Measurements from ENCODE around the gene TEX50.
"Not testable (repeated sequence)": the region's sequence is repeated elsewhere in the genome, so short reads cannot be mapped to it uniquely, and the experiment has no call there.

Gene TEX50, protein sequence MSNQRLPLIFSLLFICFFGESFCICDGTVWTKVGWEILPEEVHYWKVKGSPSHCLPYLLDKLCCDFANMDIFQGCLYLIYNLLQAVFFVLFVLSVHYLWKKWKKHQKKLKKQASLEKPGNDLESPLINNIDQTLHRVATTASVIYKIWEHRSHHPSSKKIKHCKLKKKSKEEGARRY

DNA sequence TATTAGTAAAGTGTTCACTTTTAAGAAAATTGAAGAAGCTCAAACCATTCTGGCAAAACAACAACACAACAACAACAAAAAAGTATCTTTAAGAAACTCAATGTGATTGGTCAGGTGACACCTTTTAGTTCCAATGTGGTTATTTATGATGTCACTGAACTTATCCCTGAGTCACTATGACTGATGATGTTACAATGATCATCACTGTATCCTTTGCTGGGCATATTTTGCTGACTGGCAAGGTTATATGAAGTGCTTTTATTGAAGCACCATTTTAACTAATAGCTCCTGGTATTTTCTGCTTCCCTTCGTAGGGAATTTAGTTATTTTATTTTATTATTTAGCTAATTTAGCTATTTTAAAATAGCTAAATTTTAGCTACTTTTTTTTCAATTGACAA is at the start of gene TEX50:
TEX50 (plus strand) TSS at position 223 of the 400 bp plus-strand sequence. CDS start 184 bp downstream, outside the sequence.
- Histone ChIP-seq H3K4me3 (ENCODE audit: low read depth in 1 of 2, low read length in 2 of 2) (no peak within 1 kb of the TSS), H3K36me3 (ENCODE audit: insufficient read depth, low read length) (no peaks in the 10 kb centered on the region), H3K9me3 (ENCODE audit: low read length) (no peaks in the 10 kb centered on the region), H3K27me3 (ENCODE audit: control insufficient read depth in 1 of 2, insufficient read depth in 2 of 2, low read length in 2 of 2) (no peaks in the 10 kb centered on the region), H3K27ac (ENCODE audit: low read depth, low read length) (no peak within 1 kb of the TSS), H3K9ac (ENCODE audit: low read length) (no peak within 1 kb of the TSS), H3K4me1 (ENCODE audit: insufficient read depth, low read length) (no peaks in the 10 kb centered on the region)

DNA sequence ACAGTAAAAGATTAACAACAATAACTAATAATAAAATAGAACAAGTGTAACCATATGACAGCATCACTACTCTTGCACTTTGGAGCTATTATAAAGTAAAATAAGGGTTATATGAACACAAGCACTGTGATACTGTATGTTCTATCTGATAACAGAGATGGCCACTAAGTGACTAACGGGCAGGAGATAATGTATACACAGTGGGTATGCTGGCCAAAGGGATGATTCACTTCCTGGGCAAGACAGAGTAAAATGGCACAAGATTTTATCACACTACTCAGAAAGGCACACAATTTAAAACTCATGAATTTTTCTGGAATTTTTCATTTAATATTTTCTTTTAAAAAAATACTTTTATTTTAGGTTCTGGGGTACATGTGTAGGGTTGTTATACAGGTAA is 44.6 kb upstream of the TEX50 start:
- no peaks in the 10 kb centered on the region for H3K9me3 ChIP-seq (ENCODE audit: low read length)
- no peaks in the 10 kb centered on the region for H3K36me3 ChIP-seq (ENCODE audit: insufficient read depth, low read length)
- no peak overlapping the region for H3K9ac ChIP-seq (ENCODE audit: low read length)
- no peaks in the 10 kb centered on the region for H3K27me3 ChIP-seq (ENCODE audit: control insufficient read depth in 1 of 2, insufficient read depth in 2 of 2, low read length in 2 of 2)
- H3K4me3 ChIP-seq (ENCODE audit: low read depth in 1 of 2, low read length in 2 of 2): no peak overlapping the region
- H3K4me1 ChIP-seq (ENCODE audit: insufficient read depth, low read length): no peaks in the 10 kb centered on the region
- H3K27ac ChIP-seq (ENCODE audit: low read depth, low read length): no peak overlapping the region

DNA sequence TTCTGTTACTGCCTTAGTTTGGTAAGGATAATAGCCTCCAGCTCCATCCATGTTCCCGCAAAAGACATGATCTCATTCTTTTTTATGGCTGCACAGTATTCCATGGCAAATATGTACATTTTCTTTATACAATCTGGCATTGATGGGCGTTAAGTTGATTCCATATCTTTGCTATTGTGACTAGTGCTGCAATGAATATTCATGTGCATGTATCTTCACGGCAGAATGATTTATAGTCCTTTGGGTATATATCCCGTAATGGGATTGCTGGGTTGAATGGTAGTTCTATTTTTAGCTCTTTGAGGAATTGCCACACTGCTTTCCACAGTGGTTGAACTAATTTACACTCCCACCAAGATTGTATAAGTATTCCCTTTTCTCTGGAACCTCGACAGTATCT is 44.0 kb upstream of the TEX50 start:
- H3K36me3 ChIP-seq (ENCODE audit: insufficient read depth, low read length); H3K9ac ChIP-seq (ENCODE audit: low read length); H3K9me3 ChIP-seq (ENCODE audit: low read length); H3K27ac ChIP-seq (ENCODE audit: low read depth, low read length); H3K4me1 ChIP-seq (ENCODE audit: insufficient read depth, low read length); H3K4me3 ChIP-seq (ENCODE audit: low read depth in 1 of 2, low read length in 2 of 2); H3K27me3 ChIP-seq (ENCODE audit: control insufficient read depth in 1 of 2, insufficient read depth in 2 of 2, low read length in 2 of 2): not testable (repeated sequence)

DNA sequence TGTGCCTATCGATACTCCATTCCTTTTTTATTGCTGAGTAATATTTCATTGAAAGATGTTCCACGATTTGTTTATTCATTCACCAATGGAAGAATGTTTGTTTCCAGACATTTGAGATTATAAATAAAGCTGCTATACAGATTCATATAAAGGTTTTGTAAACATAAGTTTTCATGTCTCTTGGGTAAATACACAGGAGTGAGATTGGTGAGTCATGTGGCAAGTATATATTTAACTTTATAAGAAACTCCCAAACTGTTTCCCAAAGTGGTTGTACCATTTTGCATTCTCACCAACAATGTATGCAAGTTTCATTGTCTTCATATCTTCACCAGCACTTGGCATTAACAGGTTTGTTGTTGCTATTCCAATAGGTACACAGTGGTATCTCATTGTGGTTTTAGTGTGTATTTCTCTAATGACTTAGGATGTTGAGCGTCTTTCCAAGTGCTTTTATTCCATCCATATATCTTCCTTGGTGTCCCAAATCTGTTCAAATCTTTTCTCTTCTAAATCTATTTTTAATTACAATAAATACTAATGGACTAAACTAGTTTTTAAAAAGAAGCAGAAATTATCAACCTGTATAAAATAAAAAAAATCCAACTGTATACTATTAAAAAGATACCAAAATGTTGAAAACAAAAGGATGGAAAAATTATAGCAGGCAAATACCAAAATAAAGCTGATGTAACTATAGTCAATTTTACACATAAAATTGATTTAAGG is 38.9 kb upstream of the TEX50 start:
- no peaks in the 10 kb centered on the region for H3K36me3 ChIP-seq (ENCODE audit: insufficient read depth, low read length)
- no peak overlapping the region for H3K9ac ChIP-seq (ENCODE audit: low read length)
- H3K27ac ChIP-seq (ENCODE audit: low read depth, low read length): no peak overlapping the region
- H3K4me3 ChIP-seq (ENCODE audit: low read depth in 1 of 2, low read length in 2 of 2): no peak overlapping the region
- H3K9me3 ChIP-seq (ENCODE audit: low read length): no peaks in the 10 kb centered on the region
- H3K27me3 ChIP-seq (ENCODE audit: control insufficient read depth in 1 of 2, insufficient read depth in 2 of 2, low read length in 2 of 2): no peaks in the 10 kb centered on the region
- H3K4me1 ChIP-seq (ENCODE audit: insufficient read depth, low read length): no peaks in the 10 kb centered on the region

DNA sequence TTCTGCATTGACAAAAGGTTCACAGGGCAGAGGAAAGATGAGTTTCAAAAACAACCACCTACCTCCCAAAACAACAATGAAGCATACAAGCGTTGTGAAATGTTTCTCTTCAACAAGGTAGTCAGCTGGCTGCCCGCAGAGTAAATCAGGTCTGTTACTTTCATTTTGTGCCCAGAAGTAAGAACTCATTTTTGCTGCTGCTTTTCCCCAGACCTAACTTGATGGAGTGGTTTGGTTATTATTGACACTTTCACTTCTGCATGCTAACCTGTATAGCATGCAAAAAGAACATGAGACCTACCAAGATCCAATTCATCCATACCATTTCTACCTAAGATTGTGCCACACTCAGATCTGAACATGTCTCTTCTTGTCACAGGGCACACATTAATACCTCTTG is 33.5 kb upstream of the TEX50 start:
- Histone ChIP-seq H3K27me3 (ENCODE audit: control insufficient read depth in 1 of 2, insufficient read depth in 2 of 2, low read length in 2 of 2) (no peaks in the 10 kb centered on the region), H3K27ac (ENCODE audit: low read depth, low read length) (no peak overlapping the region), H3K36me3 (ENCODE audit: insufficient read depth, low read length) (no peaks in the 10 kb centered on the region), H3K9me3 (ENCODE audit: low read length) (no peaks in the 10 kb centered on the region), H3K4me3 (ENCODE audit: low read depth in 1 of 2, low read length in 2 of 2) (no peak overlapping the region), H3K4me1 (ENCODE audit: insufficient read depth, low read length) (no peaks in the 10 kb centered on the region), H3K9ac (ENCODE audit: low read length) (no peak overlapping the region)

DNA sequence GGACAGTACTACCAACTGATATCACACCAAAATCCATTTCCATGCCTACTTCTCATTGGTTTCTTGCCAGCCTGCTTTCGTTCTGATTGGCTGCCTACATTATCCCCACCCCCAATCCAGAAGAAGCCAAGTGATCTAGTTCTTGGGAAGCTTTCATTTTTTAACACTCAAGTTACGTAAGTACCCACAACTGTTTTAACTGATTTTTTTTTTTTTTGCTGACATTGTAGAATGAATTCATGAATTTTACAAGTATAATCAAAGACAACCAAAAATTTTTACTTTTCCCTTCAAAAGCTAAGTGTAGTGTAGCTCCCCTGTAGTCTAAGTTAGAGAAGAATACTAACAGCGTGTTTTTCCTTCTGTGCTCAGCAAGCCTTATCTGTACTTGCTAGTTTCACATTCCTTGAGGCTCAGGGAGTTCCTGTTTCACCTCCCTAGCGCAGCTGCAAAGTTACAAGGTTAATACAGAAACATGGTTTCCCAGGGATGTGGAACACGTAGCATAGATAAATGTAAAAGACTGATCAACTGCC is 32.0 kb upstream of the TEX50 start, which contains the start of gene SLC9C2:
SLC9C2 (minus strand) TSS at position 17 of the 536 bp plus-strand sequence. CDS start 1,296 bp downstream, outside the sequence.
- H3K27ac ChIP-seq (ENCODE audit: low read depth, low read length): no peak within 1 kb of the TSS
- no peaks in the 10 kb centered on the region for H3K36me3 ChIP-seq (ENCODE audit: insufficient read depth, low read length)
- H3K9me3 ChIP-seq (ENCODE audit: low read length): no peaks in the 10 kb centered on the region
- H3K27me3 ChIP-seq (ENCODE audit: control insufficient read depth in 1 of 2, insufficient read depth in 2 of 2, low read length in 2 of 2): no peaks in the 10 kb centered on the region
- H3K4me3 ChIP-seq (ENCODE audit: low read depth in 1 of 2, low read length in 2 of 2): no peak within 1 kb of the TSS
- no peak within 1 kb of the TSS for H3K9ac ChIP-seq (ENCODE audit: low read length)
- H3K4me1 ChIP-seq (ENCODE audit: insufficient read depth, low read length): no peaks in the 10 kb centered on the region

DNA sequence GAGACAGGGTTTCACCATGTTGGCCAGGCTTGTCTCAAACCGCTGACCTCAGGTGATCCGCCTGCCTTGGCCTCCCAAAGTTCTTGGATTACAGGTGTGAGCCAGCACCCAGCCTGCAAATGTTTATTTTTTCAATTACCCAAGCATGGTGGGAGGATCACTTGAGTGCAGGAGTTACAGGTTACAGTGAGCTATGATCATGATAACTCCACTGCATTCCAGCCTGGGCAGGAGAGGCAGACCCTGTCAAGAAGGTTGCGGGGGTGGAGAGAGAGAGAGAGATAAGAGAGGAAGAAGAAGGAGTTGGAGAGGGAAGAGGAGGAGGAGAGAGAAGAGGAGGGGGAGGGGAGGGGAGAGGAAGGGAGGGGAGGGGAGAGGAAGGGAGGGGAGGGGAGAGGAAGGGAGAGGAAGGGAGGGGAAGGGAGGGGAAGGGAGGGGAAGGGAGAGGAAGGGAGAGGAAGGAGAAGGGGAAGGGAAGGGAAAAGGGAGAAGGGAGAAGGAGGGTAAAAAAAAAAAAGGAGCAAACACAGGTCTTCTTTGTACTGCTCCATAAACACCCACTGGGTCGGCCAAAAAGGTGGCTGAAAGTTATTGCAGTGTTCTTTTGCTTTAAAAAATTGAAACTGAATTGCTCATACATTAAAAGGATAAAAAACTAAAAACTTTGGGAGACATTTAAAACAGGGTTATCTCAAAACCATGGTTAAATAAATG is 26.5 kb upstream of the TEX50 start:
- Histone ChIP-seq H3K9me3 (ENCODE audit: low read length) (no peaks in the 10 kb centered on the region), H3K36me3 (ENCODE audit: insufficient read depth, low read length) (no peaks in the 10 kb centered on the region), H3K4me3 (ENCODE audit: low read depth in 1 of 2, low read length in 2 of 2) (no peak overlapping the region), H3K9ac (ENCODE audit: low read length) (no peak overlapping the region), H3K27ac (ENCODE audit: low read depth, low read length) (no peak overlapping the region), H3K27me3 (ENCODE audit: control insufficient read depth in 1 of 2, insufficient read depth in 2 of 2, low read length in 2 of 2) (no peaks in the 10 kb centered on the region), H3K4me1 (ENCODE audit: insufficient read depth, low read length) (no peaks in the 10 kb centered on the region)

DNA sequence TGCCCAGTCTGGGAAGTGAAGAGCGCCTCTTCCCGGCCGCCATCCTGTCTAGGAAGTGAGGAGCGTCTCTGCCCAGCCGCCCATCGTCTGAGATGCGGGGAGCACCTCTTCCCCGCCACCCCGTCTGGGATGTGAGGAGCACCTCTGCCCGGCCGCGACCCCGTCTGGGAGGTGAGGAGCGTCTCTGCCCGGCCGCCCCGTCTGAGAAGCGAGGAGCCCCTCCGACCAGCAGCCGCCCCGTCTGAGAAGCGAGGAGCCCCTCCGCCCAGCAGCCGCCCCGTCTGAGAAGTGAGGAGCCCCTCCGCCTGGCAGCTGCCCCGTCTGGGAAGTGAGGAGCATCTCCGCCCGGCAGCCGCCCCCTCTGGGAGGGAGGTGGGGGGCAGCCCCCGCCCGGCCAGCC is 22.1 kb upstream of the TEX50 start:
- H3K27ac ChIP-seq (ENCODE audit: low read depth, low read length); H3K9me3 ChIP-seq (ENCODE audit: low read length); H3K36me3 ChIP-seq (ENCODE audit: insufficient read depth, low read length); H3K27me3 ChIP-seq (ENCODE audit: control insufficient read depth in 1 of 2, insufficient read depth in 2 of 2, low read length in 2 of 2); H3K4me1 ChIP-seq (ENCODE audit: insufficient read depth, low read length); H3K9ac ChIP-seq (ENCODE audit: low read length); H3K4me3 ChIP-seq (ENCODE audit: low read depth in 1 of 2, low read length in 2 of 2): not testable (repeated sequence)

DNA sequence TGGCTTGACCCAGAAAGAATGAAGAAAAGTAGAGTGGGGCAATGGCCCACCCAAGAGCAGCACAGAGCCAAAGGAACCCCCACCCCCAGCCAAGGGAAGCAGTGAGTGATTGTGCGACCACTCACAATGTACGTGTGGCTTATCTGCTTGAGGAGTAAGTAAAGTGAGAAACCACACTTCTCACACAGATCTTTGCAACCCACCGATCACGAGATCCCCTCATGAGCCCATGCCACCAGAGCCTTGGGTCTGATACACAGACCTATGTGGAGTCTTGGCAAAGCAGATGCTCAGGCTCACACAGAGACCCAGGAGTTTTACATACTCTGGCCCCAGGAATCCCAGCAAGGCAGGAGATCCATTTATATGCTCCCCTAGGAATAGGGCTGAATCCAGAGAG is 18.3 kb upstream of the TEX50 start:
- H3K4me1 ChIP-seq (ENCODE audit: insufficient read depth, low read length): no peaks in the 10 kb centered on the region
- H3K36me3 ChIP-seq (ENCODE audit: insufficient read depth, low read length): no peaks in the 10 kb centered on the region
- no peak overlapping the region for H3K4me3 ChIP-seq (ENCODE audit: low read depth in 1 of 2, low read length in 2 of 2)
- no peaks in the 10 kb centered on the region for H3K9me3 ChIP-seq (ENCODE audit: low read length)
- no peak overlapping the region for H3K9ac ChIP-seq (ENCODE audit: low read length)
- H3K27ac ChIP-seq (ENCODE audit: low read depth, low read length): no peak overlapping the region
- no peaks in the 10 kb centered on the region for H3K27me3 ChIP-seq (ENCODE audit: control insufficient read depth in 1 of 2, insufficient read depth in 2 of 2, low read length in 2 of 2)

DNA sequence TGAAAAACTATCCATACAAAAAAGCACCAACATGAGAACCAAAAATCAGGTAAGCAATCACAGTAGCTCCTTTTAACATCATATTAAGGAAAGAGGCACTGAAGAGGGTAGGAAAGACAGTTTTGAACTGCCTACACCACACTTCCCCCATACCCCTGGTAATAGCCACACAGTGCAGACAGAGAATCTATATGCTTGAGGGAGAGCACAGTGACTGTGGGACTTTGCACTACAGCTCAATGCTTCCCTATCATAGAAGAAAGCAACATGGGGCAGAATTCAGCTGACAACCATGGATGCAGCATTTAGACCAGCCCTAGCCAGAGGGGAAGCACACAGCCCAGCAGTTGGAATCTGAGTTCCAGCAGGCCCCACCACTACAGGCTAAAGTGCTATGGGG is 7.9 kb upstream of the TEX50 start:
- H3K27ac ChIP-seq (ENCODE audit: low read depth, low read length): no peak overlapping the region
- H3K36me3 ChIP-seq (ENCODE audit: insufficient read depth, low read length): no peaks in the 10 kb centered on the region
- H3K4me1 ChIP-seq (ENCODE audit: insufficient read depth, low read length): no peaks in the 10 kb centered on the region
- no peak overlapping the region for H3K9ac ChIP-seq (ENCODE audit: low read length)
- no peak overlapping the region for H3K4me3 ChIP-seq (ENCODE audit: low read depth in 1 of 2, low read length in 2 of 2)
- no peaks in the 10 kb centered on the region for H3K9me3 ChIP-seq (ENCODE audit: low read length)
- no peaks in the 10 kb centered on the region for H3K27me3 ChIP-seq (ENCODE audit: control insufficient read depth in 1 of 2, insufficient read depth in 2 of 2, low read length in 2 of 2)

DNA sequence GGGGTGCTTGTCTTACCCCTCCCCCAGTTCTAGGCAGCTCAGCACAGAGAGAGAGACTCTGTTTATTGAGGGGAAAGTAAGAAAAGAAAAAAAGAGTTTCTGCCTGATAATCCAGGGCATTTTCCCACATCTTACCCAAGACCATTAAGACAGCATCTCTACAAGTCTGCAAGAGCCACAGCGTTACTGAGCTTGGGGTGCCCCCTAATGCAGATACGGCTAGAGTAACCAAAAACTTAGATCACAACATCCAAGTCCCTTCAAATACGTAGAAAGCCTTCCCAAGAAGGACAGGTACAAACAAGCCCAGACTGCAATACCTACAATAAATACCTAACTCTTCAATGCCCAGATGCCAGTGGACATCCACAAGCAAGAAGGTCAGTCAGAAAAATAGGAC is 6.2 kb upstream of the TEX50 start:
- no peaks in the 10 kb centered on the region for H3K27me3 ChIP-seq (ENCODE audit: control insufficient read depth in 1 of 2, insufficient read depth in 2 of 2, low read length in 2 of 2)
- no peaks in the 10 kb centered on the region for H3K36me3 ChIP-seq (ENCODE audit: insufficient read depth, low read length)
- H3K9me3 ChIP-seq (ENCODE audit: low read length): no peaks in the 10 kb centered on the region
- H3K4me3 ChIP-seq (ENCODE audit: low read depth in 1 of 2, low read length in 2 of 2): no peak overlapping the region
- no peaks in the 10 kb centered on the region for H3K4me1 ChIP-seq (ENCODE audit: insufficient read depth, low read length)
- H3K9ac ChIP-seq (ENCODE audit: low read length): no peak overlapping the region
- no peak overlapping the region for H3K27ac ChIP-seq (ENCODE audit: low read depth, low read length)

Data from muscle layer of colon (tissue), 2 donors.